Esophagus muscularis mucosa (tissue), 4 donors: ENCODE measurements around the gene CREB3. TPM values are rescaled to one million over a fixed set of nuclear protein-coding genes. Genes with fewer than 3 reads are reported as not detected.

Source experiments
- DNase-seq: peaks from one replicate; pipeline ENCODE4 v3.0.0-alpha.2; 2017; ENCODE audit errors: extremely low spot score
- H3K27ac ChIP-seq, 4 donors: fragments of 200-600 bp; sonication (generic); replicated peaks in 1 of 4; 1 replicate in 3 of 4; 2 replicates in 1 of 4; pipeline ENCODE4 v1.5.1; 2016 to 2019; ENCODE audit warnings: mild to moderate bottlenecking in 1 of 4
- H3K27me3 ChIP-seq, 4 donors: fragments of 200-600 bp; sonication (generic); one replicate each; pipeline versions ENCODE4 v1.5.1 to v1.6.0; 2016 to 2019
- H3K36me3 ChIP-seq, 4 donors: fragments of 200-600 bp; sonication (generic); one replicate each; pipeline ENCODE4 v1.5.1; 2016 to 2019
- H3K4me1 ChIP-seq, 4 donors: fragments of 200-600 bp; sonication (generic); one replicate each; pipeline ENCODE4 v1.5.1; 2016 to 2019
- H3K4me3 ChIP-seq, 4 donors: fragments of 200-600 bp; sonication (generic); 1 replicate in 2 of 4; 2 replicates in 2 of 4; pipeline ENCODE4 v1.5.1; 2016 to 2019; ENCODE audit warnings: mild to moderate bottlenecking in 4 of 4, moderate library complexity in 1 of 4
- H3K9me3 ChIP-seq, 4 donors: fragments of 200-600 bp; sonication (generic); 1 replicate in 3 of 4; 2 replicates in 1 of 4; pipeline ENCODE4 v1.5.1; 2016 to 2019
- CTCF ChIP-seq, 3 experiments: fragments of 200-600 bp in 2 of 3; fragments of 450-650 bp in 1 of 3; sonication (generic) in 2 of 3; IDR thresholded peaks; one replicate each; pipeline ENCODE4 v1.5.1; 2017 to 2019; ENCODE audit warnings: antibody characterized with exemption in 3 of 3, mild to moderate bottlenecking in 2 of 3, moderate library complexity in 1 of 3
- EP300 ChIP-seq: sonication (generic); formaldehyde crosslinking; IDR thresholded peaks from one replicate; pipeline ENCODE4 v1.6.1; 2017; ENCODE audit warnings: antibody characterized with exemption
- POLR2A ChIP-seq: fragments of 450-650 bp; IDR thresholded peaks from one replicate; pipeline ENCODE4 v1.6.1; 2017; ENCODE audit warnings: antibody characterized with exemption, moderate library complexity, mild to moderate bottlenecking, low read depth
- POLR2AphosphoS5 ChIP-seq, 2 donors: sonication (generic); formaldehyde crosslinking; IDR thresholded peaks; one replicate each; pipeline ENCODE4 v1.6.1; 2017; ENCODE audit warnings: antibody characterized with exemption in 2 of 2
- WGBS: methylation state at CpG from one replicate; pipeline ENCODE4 v1.1.5; 2018; 5-methylcytosine and 5-hydroxymethylcytosine counted together
- intact Hi-C: fragments of 100-400 bp; cut with DNase I; formaldehyde crosslinking; loops from one replicate; pipeline ENCODE4 v1.15.1; 2023
- total RNA-seq, 4 donors: library from RNA; depleted of rRNA; stranded (reverse); fragments of >200 nt; gene quantifications; one replicate each; pipeline versions ENCODE4 v1.1.0 to v1.2.1, GENCODE V29; 2016

The CREB3 gene
- total RNA-seq, 4 donors from 2014 or later: 65.6 to 97.3 (median 85.4) TPM

- 87% methylated on average over 2 of the region's 2 CpGs for WGBS
- intact Hi-C loops: no loop called here
These were observed 34.5 kb downstream of the CREB3 start for GRCh38 chr9:35766997-35767396.

GRCh38 chr9:35767458-35767857 lies 35.0 kb downstream of the CREB3 start:
- 88% methylated on average over 1 of the region's 1 CpG for WGBS
- intact Hi-C loops: no loop called here
- H3K4me1 ChIP-seq: peaks cover 20 to 29% (median 26%) of the 10 kb centered on the region in 4 donors

More at GRCh38 chr9:35766997-35767396, 34.5 kb downstream of the CREB3 start:
- no peak for DNase-seq
- H3K4me1 ChIP-seq: peaks cover 17 to 25% (median 23%) of the 10 kb centered on the region in 4 donors
- no peaks in the 10 kb centered on the region for H3K9me3 ChIP-seq
- no peak for TF ChIP-seq POLR2AphosphoS5 (IDR thresholded peaks at IDR 0.05)
- TF ChIP-seq EP300: no peak
- TF ChIP-seq CTCF (IDR thresholded peaks at IDR 0.05): no peak
- TF ChIP-seq POLR2A: no peak
- no peak overlapping the region for H3K27ac ChIP-seq
- H3K4me3 ChIP-seq: no peak overlapping the region
- H3K27me3 ChIP-seq: no peaks in the 10 kb centered on the region
- no peaks in the 10 kb centered on the region for H3K36me3 ChIP-seq

GRCh38 chr9:35769763-35770162 lies 37.3 kb downstream of the CREB3 start:
- no peaks in the 10 kb centered on the region for H3K36me3 ChIP-seq
- no peaks in the 10 kb centered on the region for H3K9me3 ChIP-seq
- no peak overlapping the region for H3K27ac ChIP-seq
- no peak overlapping the region for H3K4me3 ChIP-seq
- 95% methylated on average over 1 of the region's 1 CpG for WGBS
- TF ChIP-seq EP300 (no peak), POLR2AphosphoS5 (IDR thresholded peaks at IDR 0.05) (no peak), CTCF (IDR thresholded peaks at IDR 0.05) (no peak), POLR2A (no peak)
- peaks cover 20 to 29% (median 26%) of the 10 kb centered on the region in 4 donors for H3K4me1 ChIP-seq
- intact Hi-C loops: no loop called here
- no peaks in the 10 kb centered on the region for H3K27me3 ChIP-seq
- DNase-seq: no peak

More at GRCh38 chr9:35767458-35767857, 35.0 kb downstream of the CREB3 start:
- no peak for DNase-seq
- no peak overlapping the region for H3K27ac ChIP-seq
- H3K36me3 ChIP-seq: no peaks in the 10 kb centered on the region
- TF ChIP-seq POLR2A (no peak), POLR2AphosphoS5 (IDR thresholded peaks at IDR 0.05) (no peak), EP300 (no peak), CTCF (IDR thresholded peaks at IDR 0.05) (no peak)
- no peaks in the 10 kb centered on the region for H3K9me3 ChIP-seq
- no peaks in the 10 kb centered on the region for H3K27me3 ChIP-seq
- H3K4me3 ChIP-seq: no peak overlapping the region

- TF ChIP-seq POLR2AphosphoS5 (IDR thresholded peaks at IDR 0.05) (peak; percentile 33 to 46), POLR2A (no peak)
- 7% methylated on average over 4 of the region's 4 CpGs for WGBS
- H3K36me3 ChIP-seq: no peaks in the 10 kb centered on the region
- no peaks in the 10 kb centered on the region for H3K27me3 ChIP-seq
- H3K4me1 ChIP-seq: peaks cover 20 to 29% (median 26%) of the 10 kb centered on the region in 4 donors
- intact Hi-C loops: no loop called here
- no peaks in the 10 kb centered on the region for H3K9me3 ChIP-seq
- H3K27ac ChIP-seq: peak overlapping the region; percentile 42 to 78 (median 64)
- H3K4me3 ChIP-seq: no peak overlapping the region
- DNase-seq: no peak
These were observed 38.6 kb downstream of the CREB3 start for GRCh38 chr9:35771075-35771433.

GRCh38 chr9:35771534-35771933 lies 39.1 kb downstream of the CREB3 start:
- H3K27me3 ChIP-seq: no peaks in the 10 kb centered on the region
- WGBS: 57% methylated on average over 1 of the region's 1 CpG
- DNase-seq: no peak
- no peaks in the 10 kb centered on the region for H3K36me3 ChIP-seq
- intact Hi-C loops: no loop called here
- H3K27ac ChIP-seq: peak overlapping the region; percentile 42 to 78 (median 64)
- no peak overlapping the region for H3K4me3 ChIP-seq
- no peak for TF ChIP-seq EP300
- H3K9me3 ChIP-seq: no peaks in the 10 kb centered on the region
- peaks cover 20 to 29% (median 26%) of the 10 kb centered on the region in 4 donors for H3K4me1 ChIP-seq

GRCh38 chr9:35771943-35772342 lies 39.5 kb downstream of the CREB3 start:
- TF ChIP-seq EP300 (no peak), CTCF (IDR thresholded peaks at IDR 0.05) (no peak), POLR2A (no peak), POLR2AphosphoS5 (IDR thresholded peaks at IDR 0.05) (no peak)
- DNase-seq: no peak
- intact Hi-C loops: no loop called here
- Histone ChIP-seq H3K4me3 (no peak overlapping the region), H3K27ac (peak overlapping the region in 2 of 4 donors; percentile 67 to 78), H3K4me1 (peaks cover 20 to 29% (median 26%) of the 10 kb centered on the region in 4 donors), H3K9me3 (no peaks in the 10 kb centered on the region), H3K27me3 (no peaks in the 10 kb centered on the region), H3K36me3 (no peaks in the 10 kb centered on the region)
- 89% methylated on average over 3 of the region's 3 CpGs for WGBS
